Dendritic cell treated with granulocyte-macrophage colony-stimulating factor and Interleukin-4, amounts not matched to agents 40 ng/mL and 50 ng/mL, for 4 days (primary cell): ENCODE data around the gene FAM107B.

ENCODE experiments used
- H3K27ac Mint-ChIP-seq: one replicate; pipeline ENCODE4 v1.8.0; 2022; ENCODE audit warnings: mild to moderate bottlenecking, mixed read lengths
- H3K27me3 Mint-ChIP-seq: one replicate; pipeline ENCODE4 v1.8.0; 2022; ENCODE audit warnings: mild to moderate bottlenecking, mixed read lengths
- H3K36me3 Mint-ChIP-seq: one replicate; pipeline ENCODE4 v1.8.0; 2022; ENCODE audit warnings: low read depth, mixed read lengths
- H3K4me1 Mint-ChIP-seq: one replicate; pipeline ENCODE4 v1.8.0; 2022; ENCODE audit warnings: low read depth, mixed read lengths
- H3K4me3 Mint-ChIP-seq: one replicate; pipeline ENCODE4 v1.8.0; 2022; ENCODE audit warnings: mild to moderate bottlenecking, moderate library complexity, mixed read lengths
- H3K9me3 Mint-ChIP-seq: one replicate; pipeline ENCODE4 v1.8.0; 2022; ENCODE audit warnings: mixed read lengths
- intact Hi-C: fragments of 100-400 bp; cut with micrococcal nuclease; formaldehyde crosslinking; loops from one replicate; pipeline ENCODE4 v1.15.0; 2022

FAM107B gene

GRCh38 chr10:14800397-14800796, 25.7 kb upstream of the FAM107B start:
- H3K27ac Mint-ChIP-seq, result no peak overlapping the region
- no peak overlapping the region for H3K4me3 Mint-ChIP-seq
- H3K27me3 Mint-ChIP-seq, result peaks cover 6% of the 10 kb centered on the region
- no peaks in the 10 kb centered on the region for H3K36me3 Mint-ChIP-seq
- intact Hi-C loops, result no loop called here
- H3K9me3 Mint-ChIP-seq, result no peaks in the 10 kb centered on the region
- H3K4me1 Mint-ChIP-seq, result peaks cover 19% of the 10 kb centered on the region

DNA sequence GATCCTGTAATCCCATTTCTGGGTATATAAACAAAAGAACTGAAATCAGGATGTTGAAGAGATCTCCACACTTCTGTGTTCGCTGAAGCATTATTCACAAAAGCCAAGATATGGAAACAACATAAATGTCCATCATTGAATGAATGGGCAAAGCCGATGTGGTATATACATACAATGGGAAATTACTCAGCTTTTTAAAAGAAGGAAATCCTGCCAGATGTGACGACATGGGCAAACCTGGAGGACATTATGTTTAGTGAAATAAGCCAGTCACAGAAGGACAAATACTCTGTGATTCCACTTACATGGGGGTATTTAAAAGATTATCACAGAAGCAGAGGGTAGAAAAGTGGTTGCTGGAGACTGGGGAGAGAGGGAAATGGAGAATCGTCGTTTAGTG, 23.9 kb upstream of the FAM107B start:
- peaks cover 6% of the 10 kb centered on the region for H3K27me3 Mint-ChIP-seq
- no peak overlapping the region for H3K27ac Mint-ChIP-seq
- intact Hi-C loops, result no loop called here

DNA sequence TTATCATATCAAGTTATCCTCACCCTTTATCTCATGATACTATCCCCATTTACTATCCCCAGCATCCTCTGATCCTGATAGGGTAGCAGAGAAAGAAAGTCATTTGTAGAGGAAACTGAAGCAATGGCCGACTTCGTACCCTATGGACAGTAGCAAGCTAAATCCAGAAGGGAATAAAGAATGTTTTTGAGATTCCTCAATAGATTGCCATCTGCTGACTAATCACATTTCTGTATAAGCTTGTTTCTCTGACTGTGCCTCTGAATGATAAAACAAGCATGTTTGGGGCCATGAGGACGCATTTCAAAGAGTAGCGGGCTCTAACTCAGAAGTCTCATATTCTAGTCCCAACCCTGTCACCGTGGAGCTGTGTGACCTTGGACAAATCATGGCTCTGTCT, 13.2 kb upstream of the FAM107B start:
- peaks cover 12% of the 10 kb centered on the region for H3K9me3 Mint-ChIP-seq
- H3K27me3 Mint-ChIP-seq, result peaks cover 3% of the 10 kb centered on the region
- H3K4me3 Mint-ChIP-seq, result no peak overlapping the region
- no peak overlapping the region for H3K27ac Mint-ChIP-seq
- intact Hi-C loops, result no loop called here
- no peaks in the 10 kb centered on the region for H3K36me3 Mint-ChIP-seq
- peaks cover under 1% of the 10 kb centered on the region for H3K4me1 Mint-ChIP-seq

More for the DNA sequence above, 23.9 kb upstream of the FAM107B start:
- H3K9me3 Mint-ChIP-seq, result no peaks in the 10 kb centered on the region
- no peaks in the 10 kb centered on the region for H3K36me3 Mint-ChIP-seq
- H3K4me3 Mint-ChIP-seq, result no peak overlapping the region
- H3K4me1 Mint-ChIP-seq, result peaks cover 19% of the 10 kb centered on the region

GRCh38 chr10:14784459-14785055, 9.9 kb upstream of the FAM107B start:
- Mint-ChIP-seq H3K27ac (no peak overlapping the region), H3K9me3 (peaks cover 12% of the 10 kb centered on the region), H3K27me3 (peaks cover 14% of the 10 kb centered on the region), H3K4me3 (no peak overlapping the region), H3K36me3 (no peaks in the 10 kb centered on the region), H3K4me1 (peaks cover 11% of the 10 kb centered on the region)
- intact Hi-C loops, result no loop called here

- Mint-ChIP-seq H3K27me3 (peaks cover 14% of the 10 kb centered on the region), H3K4me1 (peaks cover 11% of the 10 kb centered on the region), H3K36me3 (no peaks in the 10 kb centered on the region), H3K4me3 (no peak overlapping the region), H3K27ac (no peak overlapping the region), H3K9me3 (peaks cover 12% of the 10 kb centered on the region)
- intact Hi-C loops, result no loop called here
These were observed 8.1 kb upstream of the FAM107B start for GRCh38 chr10:14782691-14783363.

GRCh38 chr10:14781763-14782162, 7.1 kb upstream of the FAM107B start:
- intact Hi-C loops, result no loop called here

GRCh38 chr10:14779001-14779651, 4.4 kb upstream of the FAM107B start:
- no peaks in the 10 kb centered on the region for H3K36me3 Mint-ChIP-seq
- no peak overlapping the region for H3K4me3 Mint-ChIP-seq
- intact Hi-C loops, result no loop called here
- peaks cover 14% of the 10 kb centered on the region for H3K27me3 Mint-ChIP-seq
- H3K9me3 Mint-ChIP-seq, result peaks cover 3% of the 10 kb centered on the region
- H3K4me1 Mint-ChIP-seq, result peaks cover 11% of the 10 kb centered on the region
- H3K27ac Mint-ChIP-seq, result no peak overlapping the region

More at GRCh38 chr10:14781763-14782162, 7.1 kb upstream of the FAM107B start:
- peaks cover 13% of the 10 kb centered on the region for H3K27me3 Mint-ChIP-seq
- peaks cover 11% of the 10 kb centered on the region for H3K4me1 Mint-ChIP-seq
- no peaks in the 10 kb centered on the region for H3K36me3 Mint-ChIP-seq
- H3K4me3 Mint-ChIP-seq, result no peak overlapping the region
- H3K27ac Mint-ChIP-seq, result no peak overlapping the region
- H3K9me3 Mint-ChIP-seq, result peaks cover 12% of the 10 kb centered on the region

GRCh38 chr10:14776546-14776945, 1.8 kb upstream of the FAM107B start:
- Mint-ChIP-seq H3K4me3 (no peak overlapping the region), H3K4me1 (no peaks in the 10 kb centered on the region), H3K9me3 (peaks cover 7% of the 10 kb centered on the region), H3K27me3 (peaks cover 9% of the 10 kb centered on the region), H3K27ac (no peak overlapping the region), H3K36me3 (no peaks in the 10 kb centered on the region)
- intact Hi-C loops, result no loop called here

DNA sequence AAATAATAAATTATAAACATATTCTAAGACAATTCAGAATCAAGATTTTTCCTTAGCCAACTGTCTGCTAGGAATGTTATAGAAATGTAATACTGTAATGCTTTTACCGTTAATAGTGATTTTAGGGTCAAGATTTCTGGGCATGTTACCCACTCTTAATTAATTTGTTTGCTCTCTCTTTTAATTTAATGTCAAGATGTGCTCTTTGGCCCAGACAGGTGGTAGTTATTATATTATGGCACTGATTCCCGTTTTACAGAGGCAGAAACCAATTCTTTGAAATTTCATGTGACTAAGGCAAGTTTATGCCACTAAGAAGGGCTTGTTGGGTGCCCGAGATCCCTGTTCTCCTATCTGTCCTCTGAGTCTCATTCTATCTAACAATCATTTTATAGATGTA, 959 bp upstream of the FAM107B start:
- Mint-ChIP-seq H3K4me1 (no peaks in the 10 kb centered on the region), H3K9me3 (peaks cover 7% of the 10 kb centered on the region), H3K36me3 (no peaks in the 10 kb centered on the region), H3K4me3 (no peak overlapping the region), H3K27ac (no peak overlapping the region), H3K27me3 (peaks cover 6% of the 10 kb centered on the region)
- intact Hi-C loops, result no loop called here

DNA sequence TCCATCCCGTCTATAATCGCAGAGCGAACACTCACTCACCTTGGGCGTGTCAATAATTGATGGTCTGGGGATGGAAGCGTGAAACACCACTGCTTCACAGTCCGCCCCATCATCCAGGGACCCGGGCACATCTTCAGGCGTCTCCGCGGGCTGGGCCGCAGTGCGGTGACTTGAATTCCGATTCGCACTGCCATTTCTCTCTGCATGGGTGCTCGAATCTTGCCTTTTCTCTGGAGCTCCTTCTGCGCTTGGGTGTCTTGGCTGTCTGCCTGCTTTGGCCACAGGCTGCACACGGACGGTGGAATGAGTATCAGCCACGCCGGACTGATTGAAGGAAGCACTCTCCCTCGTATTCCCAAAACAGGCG, 500 bp downstream of the FAM107B start:
- intact Hi-C loops, result no loop called here
- H3K4me3 Mint-ChIP-seq, result no peak overlapping the region
- H3K9me3 Mint-ChIP-seq, result peaks cover 7% of the 10 kb centered on the region
- H3K27ac Mint-ChIP-seq, result no peak overlapping the region
- no peaks in the 10 kb centered on the region for H3K4me1 Mint-ChIP-seq
- no peaks in the 10 kb centered on the region for H3K36me3 Mint-ChIP-seq
- H3K27me3 Mint-ChIP-seq, result peaks cover 3% of the 10 kb centered on the region

GRCh38 chr10:14773551-14774213, 1.0 kb downstream of the FAM107B start:
- Mint-ChIP-seq H3K27me3 (peaks cover 3% of the 10 kb centered on the region), H3K9me3 (peaks cover 7% of the 10 kb centered on the region), H3K4me1 (no peaks in the 10 kb centered on the region), H3K27ac (no peak overlapping the region), H3K4me3 (no peak overlapping the region), H3K36me3 (no peaks in the 10 kb centered on the region)
- intact Hi-C loops, result no loop called here

DNA sequence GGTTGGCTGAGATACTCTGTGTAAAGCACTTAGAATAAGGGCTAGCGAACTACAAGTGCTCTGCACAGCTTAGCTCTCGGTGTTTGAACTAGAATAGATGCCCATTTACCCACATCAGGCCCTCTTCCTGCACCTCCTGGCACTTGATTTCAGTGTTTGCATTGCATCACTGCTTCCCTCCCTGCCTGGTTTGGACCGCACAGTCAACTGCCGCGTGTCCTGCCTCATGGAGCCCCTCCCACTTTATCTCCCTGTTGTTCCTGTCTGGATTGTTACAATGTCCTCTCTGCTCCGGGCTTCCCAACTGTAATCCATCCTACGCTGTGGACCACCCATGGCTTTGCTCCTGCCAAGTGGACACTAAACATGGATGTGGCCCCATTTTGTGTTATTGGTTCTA, 2.3 kb downstream of the FAM107B start:
- Mint-ChIP-seq H3K9me3 (peaks cover 7% of the 10 kb centered on the region), H3K4me3 (no peak overlapping the region), H3K36me3 (no peaks in the 10 kb centered on the region), H3K27me3 (peaks cover 3% of the 10 kb centered on the region), H3K4me1 (no peaks in the 10 kb centered on the region), H3K27ac (no peak overlapping the region)
- intact Hi-C loops, result no loop called here

DNA sequence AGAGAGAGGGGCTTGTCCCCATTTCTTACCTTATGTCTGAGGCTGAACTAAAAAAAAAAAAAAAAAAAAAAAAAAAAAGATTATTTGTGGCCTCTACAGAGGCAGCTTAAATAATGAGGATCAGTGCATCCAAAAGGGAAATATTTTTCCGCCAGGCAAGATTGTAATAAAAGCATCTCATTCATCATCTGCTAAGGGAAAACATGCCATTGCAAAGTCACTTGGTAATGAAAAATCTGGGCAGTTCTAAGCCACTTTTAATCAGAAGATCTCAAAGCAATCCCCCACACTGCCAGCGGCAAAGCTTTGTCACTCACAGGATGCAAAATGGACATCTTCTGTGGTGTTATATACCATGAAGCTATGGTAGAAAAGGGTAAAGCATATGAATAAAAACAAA, 3.8 kb downstream of the FAM107B start:
- H3K4me3 Mint-ChIP-seq, result no peak overlapping the region
- no peak overlapping the region for H3K27ac Mint-ChIP-seq
- no peaks in the 10 kb centered on the region for H3K36me3 Mint-ChIP-seq
- peaks cover 3% of the 10 kb centered on the region for H3K27me3 Mint-ChIP-seq
- peaks cover 7% of the 10 kb centered on the region for H3K9me3 Mint-ChIP-seq
- H3K4me1 Mint-ChIP-seq, result no peaks in the 10 kb centered on the region
- intact Hi-C loops, result no loop called here

GRCh38 chr10:14761372-14761771, 13.3 kb downstream of the FAM107B start:
- peaks cover 10% of the 10 kb centered on the region for H3K4me1 Mint-ChIP-seq
- no peak overlapping the region for H3K27ac Mint-ChIP-seq
- intact Hi-C loops, result no loop called here
- H3K4me3 Mint-ChIP-seq, result no peak overlapping the region
- no peaks in the 10 kb centered on the region for H3K27me3 Mint-ChIP-seq
- H3K36me3 Mint-ChIP-seq, result no peaks in the 10 kb centered on the region
- H3K9me3 Mint-ChIP-seq, result no peaks in the 10 kb centered on the region
